ENCODE results near the gene TMEM245. TPM values are rescaled to one million over a fixed set of nuclear protein-coding genes. Genes with fewer than 3 reads are reported as not detected.

The TMEM245 gene
- total RNA-seq, 4 donors from 2014 or later, result 14.0 to 78.8 (median 68.3) TPM

- Histone ChIP-seq H3K36me3 (no peaks in the 10 kb centered on the region), H3K27me3 (no peaks in the 10 kb centered on the region), H3K9me3 (no peaks in the 10 kb centered on the region), H3K4me1 (peaks cover 0 to 19% (median 0%) of the 10 kb centered on the region in 4 donors), H3K4me3 (no peak overlapping the region), H3K27ac (no peak overlapping the region)
- TF ChIP-seq, protein P1, sequence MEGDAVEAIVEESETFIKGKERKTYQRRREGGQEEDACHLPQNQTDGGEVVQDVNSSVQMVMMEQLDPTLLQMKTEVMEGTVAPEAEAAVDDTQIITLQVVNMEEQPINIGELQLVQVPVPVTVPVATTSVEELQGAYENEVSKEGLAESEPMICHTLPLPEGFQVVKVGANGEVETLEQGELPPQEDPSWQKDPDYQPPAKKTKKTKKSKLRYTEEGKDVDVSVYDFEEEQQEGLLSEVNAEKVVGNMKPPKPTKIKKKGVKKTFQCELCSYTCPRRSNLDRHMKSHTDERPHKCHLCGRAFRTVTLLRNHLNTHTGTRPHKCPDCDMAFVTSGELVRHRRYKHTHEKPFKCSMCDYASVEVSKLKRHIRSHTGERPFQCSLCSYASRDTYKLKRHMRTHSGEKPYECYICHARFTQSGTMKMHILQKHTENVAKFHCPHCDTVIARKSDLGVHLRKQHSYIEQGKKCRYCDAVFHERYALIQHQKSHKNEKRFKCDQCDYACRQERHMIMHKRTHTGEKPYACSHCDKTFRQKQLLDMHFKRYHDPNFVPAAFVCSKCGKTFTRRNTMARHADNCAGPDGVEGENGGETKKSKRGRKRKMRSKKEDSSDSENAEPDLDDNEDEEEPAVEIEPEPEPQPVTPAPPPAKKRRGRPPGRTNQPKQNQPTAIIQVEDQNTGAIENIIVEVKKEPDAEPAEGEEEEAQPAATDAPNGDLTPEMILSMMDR (IDR thresholded peaks at IDR 0.05), result no peak
- no peak for TF ChIP-seq POLR2A (IDR thresholded peaks at IDR 0.05)
- no peak for DNase-seq
These were observed 44.3 kb upstream of the TMEM245 start for GRCh38 chr9:109164042-109164441.

- Histone ChIP-seq H3K9me3 (no peaks in the 10 kb centered on the region), H3K27me3 (no peaks in the 10 kb centered on the region), H3K4me1 (peaks cover 0 to 19% (median 0%) of the 10 kb centered on the region in 4 donors), H3K27ac (peak overlapping the region in 2 of 4 donors; percentile 54 to 86), H3K36me3 (no peaks in the 10 kb centered on the region), H3K4me3 (no peak overlapping the region)
- no peak for DNase-seq
- TF ChIP-seq, protein P1 (IDR thresholded peaks at IDR 0.05), result no peak
- TF ChIP-seq POLR2A (IDR thresholded peaks at IDR 0.05), result no peak
These were observed 43.4 kb upstream of the TMEM245 start for GRCh38 chr9:109163194-109163593.

DNA sequence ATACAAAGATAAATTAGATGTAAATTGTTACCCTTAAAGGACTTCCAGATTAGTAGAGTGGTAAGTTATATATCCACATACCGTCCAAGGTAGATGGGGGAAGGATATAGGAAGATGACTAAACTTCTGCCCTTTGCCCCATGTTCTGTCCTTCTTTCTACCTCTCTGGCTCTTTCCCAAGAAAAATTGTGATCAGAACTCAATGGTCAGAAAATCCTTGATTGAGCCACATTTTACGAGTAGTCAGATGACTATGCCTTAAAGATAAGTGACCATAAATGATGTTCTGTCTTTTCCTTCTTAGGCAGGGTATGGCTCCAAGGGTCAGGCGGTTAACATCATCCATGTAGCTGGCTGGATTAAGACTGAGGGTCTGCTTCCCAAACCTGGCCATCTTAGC is 42.9 kb upstream of the TMEM245 start:
- no peak for TF ChIP-seq POLR2A (IDR thresholded peaks at IDR 0.05)
- TF ChIP-seq, protein P1 (IDR thresholded peaks at IDR 0.05), result no peak
- Histone ChIP-seq H3K27ac (peak overlapping the region in 2 of 4 donors; percentile 54 to 86), H3K27me3 (no peaks in the 10 kb centered on the region), H3K36me3 (no peaks in the 10 kb centered on the region), H3K9me3 (no peaks in the 10 kb centered on the region), H3K4me1 (peaks cover 0 to 19% (median 0%) of the 10 kb centered on the region in 4 donors), H3K4me3 (no peak overlapping the region)
- no peak for DNase-seq

DNA sequence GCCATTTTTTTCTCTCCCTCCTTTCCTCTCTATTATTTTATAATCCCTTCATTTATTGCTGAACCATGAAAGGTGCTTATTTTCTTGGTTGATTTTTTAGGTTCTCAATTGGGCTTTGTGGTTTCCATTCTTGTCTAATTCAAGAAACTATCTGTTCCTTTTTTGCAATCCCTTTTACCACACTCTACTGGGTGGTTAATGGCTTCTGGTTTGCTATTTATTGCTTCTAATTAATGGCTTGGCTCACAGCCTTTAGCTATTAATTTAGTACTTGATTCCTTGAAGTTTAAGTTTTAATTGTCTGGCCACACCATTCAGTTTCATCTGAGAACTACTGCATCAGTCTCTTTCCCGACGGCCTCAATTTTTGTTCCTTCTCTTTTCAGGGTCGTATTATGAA is 41.7 kb upstream of the TMEM245 start:
- H3K27me3 ChIP-seq, result no peaks in the 10 kb centered on the region
- DNase-seq, result no peak

GRCh38 chr9:109159583-109159982 is 39.8 kb upstream of the TMEM245 start:
- no peaks in the 10 kb centered on the region for H3K36me3 ChIP-seq
- no peak overlapping the region for H3K4me3 ChIP-seq
- H3K9me3 ChIP-seq, result no peaks in the 10 kb centered on the region
- H3K27ac ChIP-seq, result no peak overlapping the region
- no peak for DNase-seq
- H3K4me1 ChIP-seq, result peaks cover 0 to 19% (median 0%) of the 10 kb centered on the region in 4 donors
- no peaks in the 10 kb centered on the region for H3K27me3 ChIP-seq
- TF ChIP-seq, protein P1 (IDR thresholded peaks at IDR 0.05), result no peak

More for the DNA sequence above, 41.7 kb upstream of the TMEM245 start:
- no peak for TF ChIP-seq POLR2A (IDR thresholded peaks at IDR 0.05)
- TF ChIP-seq, protein P1 (IDR thresholded peaks at IDR 0.05), result no peak
- Histone ChIP-seq H3K4me3 (no peak overlapping the region), H3K9me3 (no peaks in the 10 kb centered on the region), H3K27ac (no peak overlapping the region), H3K36me3 (no peaks in the 10 kb centered on the region), H3K4me1 (peaks cover 0 to 19% (median 0%) of the 10 kb centered on the region in 4 donors)

- TF ChIP-seq POLR2A (IDR thresholded peaks at IDR 0.05), result no peak
- TF ChIP-seq, protein P1 (IDR thresholded peaks at IDR 0.05), result no peak
- DNase-seq, result no peak
- H3K4me3 ChIP-seq, result no peak overlapping the region
- H3K9me3 ChIP-seq, result peaks cover 0 to 1% (median 0%) of the 10 kb centered on the region in 4 donors
- H3K36me3 ChIP-seq, result no peaks in the 10 kb centered on the region
- H3K27ac ChIP-seq, result no peak overlapping the region
- H3K4me1 ChIP-seq, result peaks cover 0 to 15% (median 0%) of the 10 kb centered on the region in 4 donors
- H3K27me3 ChIP-seq, result no peaks in the 10 kb centered on the region
These were observed 38.9 kb upstream of the TMEM245 start for GRCh38 chr9:109158651-109159050.
